Measurements from ENCODE around the gene AK3.

Gene AK3

GRCh38 chr9:4689021-4689420 lies 52.0 kb downstream of the AK3 start:
- H3K4me3 ChIP-seq (ENCODE audit: low read depth in 1 of 2, low read length in 1 of 2): no peak overlapping the region
- H3K27me3 ChIP-seq: no peaks in the 10 kb centered on the region
- H3K9me3 ChIP-seq: no peaks in the 10 kb centered on the region
- H3K4me1 ChIP-seq (ENCODE audit: control insufficient read depth in 1 of 2, insufficient read depth in 1 of 2, low read depth in 1 of 2, low read length in 1 of 2): no peaks in the 10 kb centered on the region
- H3K27ac ChIP-seq: no peak overlapping the region
- TF ChIP-seq CTCF (IDR thresholded peaks at IDR 0.05): no peak
- H3K36me3 ChIP-seq: peaks cover 33% of the 10 kb centered on the region

- no peaks in the 10 kb centered on the region for H3K4me1 ChIP-seq (ENCODE audit: control insufficient read depth in 1 of 2, insufficient read depth in 1 of 2, low read depth in 1 of 2, low read length in 1 of 2)
- H3K9me3 ChIP-seq: no peaks in the 10 kb centered on the region
- no peak overlapping the region for H3K27ac ChIP-seq
- H3K4me3 ChIP-seq (ENCODE audit: low read depth in 1 of 2, low read length in 1 of 2): no peak overlapping the region
- no peak for TF ChIP-seq CTCF (IDR thresholded peaks at IDR 0.05)
- no peaks in the 10 kb centered on the region for H3K27me3 ChIP-seq
- H3K36me3 ChIP-seq: peaks cover 31% of the 10 kb centered on the region
Measured at GRCh38 chr9:4686584-4686983, 54.4 kb downstream of the AK3 start.

DNA sequence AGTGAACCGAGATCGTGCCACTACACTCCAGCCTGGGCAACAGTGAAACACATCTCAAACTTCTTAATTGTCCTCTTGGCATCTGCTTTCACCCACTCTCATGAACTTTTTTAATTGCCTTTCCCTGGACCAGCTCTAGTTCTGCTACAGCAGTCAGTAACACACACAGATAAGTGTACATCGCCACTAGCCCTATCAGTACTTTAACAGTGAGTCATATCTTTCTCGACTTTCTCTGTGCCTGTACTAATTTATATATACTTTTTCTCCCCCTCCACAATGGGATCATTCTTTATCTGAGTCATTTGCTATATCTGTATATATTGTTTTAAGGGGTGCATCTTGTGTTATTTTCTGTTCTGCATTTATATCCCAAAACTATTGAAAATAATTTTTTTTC lies 54.9 kb downstream of the AK3 start:
- peaks cover 31% of the 10 kb centered on the region for H3K36me3 ChIP-seq

DNA sequence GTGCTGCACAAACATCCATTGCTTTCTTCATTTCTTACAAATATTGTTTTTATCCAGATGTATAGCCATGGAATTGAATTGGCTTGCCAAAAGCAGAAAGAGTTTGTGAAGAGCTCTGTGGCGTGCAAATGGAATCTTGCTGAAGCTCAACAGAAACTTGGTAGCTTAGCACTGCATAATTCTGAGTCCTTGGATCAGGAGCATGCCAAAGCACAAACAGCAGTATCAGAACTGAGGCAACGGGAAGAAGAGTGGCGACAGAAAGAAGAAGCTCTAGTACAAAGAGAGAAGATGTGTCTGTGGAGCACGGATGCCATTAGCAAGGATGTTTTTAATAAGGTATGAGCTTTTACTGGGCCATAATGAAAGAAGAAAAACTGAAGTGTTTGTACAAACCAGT lies 56.2 kb downstream of the AK3 start:
- TF ChIP-seq CTCF (IDR thresholded peaks at IDR 0.05): no peak
- no peak overlapping the region for H3K4me3 ChIP-seq (ENCODE audit: low read depth in 1 of 2, low read length in 1 of 2)
- H3K9me3 ChIP-seq: no peaks in the 10 kb centered on the region

More for the DNA sequence above, 54.9 kb downstream of the AK3 start:
- no peaks in the 10 kb centered on the region for H3K4me1 ChIP-seq (ENCODE audit: control insufficient read depth in 1 of 2, insufficient read depth in 1 of 2, low read depth in 1 of 2, low read length in 1 of 2)
- no peak overlapping the region for H3K27ac ChIP-seq
- H3K27me3 ChIP-seq: no peaks in the 10 kb centered on the region
- H3K9me3 ChIP-seq: no peaks in the 10 kb centered on the region
- no peak overlapping the region for H3K4me3 ChIP-seq (ENCODE audit: low read depth in 1 of 2, low read length in 1 of 2)
- no peak for TF ChIP-seq CTCF (IDR thresholded peaks at IDR 0.05)

DNA sequence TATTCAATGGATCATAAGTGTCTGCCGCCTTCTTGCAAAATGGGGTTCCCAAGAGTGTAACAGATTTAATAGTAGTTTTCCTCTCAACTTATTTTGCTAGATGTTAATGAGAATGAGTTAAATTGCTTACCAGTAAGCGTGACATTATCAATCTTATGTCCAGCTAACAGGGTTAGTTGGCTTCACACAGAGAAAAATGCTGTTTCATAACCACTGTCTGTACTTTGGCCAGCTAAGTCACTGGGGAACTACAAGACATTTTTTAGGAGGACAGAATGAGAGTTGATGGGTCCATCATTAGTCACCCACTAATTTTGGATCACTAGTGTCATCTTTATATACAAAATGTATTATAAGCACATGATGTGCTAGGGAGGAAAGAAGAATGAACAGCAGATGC lies 60.3 kb downstream of the AK3 start:
- no peaks in the 10 kb centered on the region for H3K27me3 ChIP-seq
- H3K4me3 ChIP-seq (ENCODE audit: low read depth in 1 of 2, low read length in 1 of 2): peak overlapping the region; percentile 65 to 84
- H3K9me3 ChIP-seq: no peaks in the 10 kb centered on the region
- no peak for TF ChIP-seq CTCF (IDR thresholded peaks at IDR 0.05)
- peaks cover 7% of the 10 kb centered on the region for H3K36me3 ChIP-seq
- H3K4me1 ChIP-seq (ENCODE audit: control insufficient read depth in 1 of 2, insufficient read depth in 1 of 2, low read depth in 1 of 2, low read length in 1 of 2): peaks cover 21 to 23% of the 10 kb centered on the region in 2 experiments
- no peak overlapping the region for H3K27ac ChIP-seq

More for the DNA sequence above, 56.2 kb downstream of the AK3 start:
- no peak overlapping the region for H3K27ac ChIP-seq
- peaks cover 12% of the 10 kb centered on the region in 2 experiments for H3K4me1 ChIP-seq (ENCODE audit: control insufficient read depth in 1 of 2, insufficient read depth in 1 of 2, low read depth in 1 of 2, low read length in 1 of 2)
- H3K27me3 ChIP-seq: no peaks in the 10 kb centered on the region
- peaks cover 18% of the 10 kb centered on the region for H3K36me3 ChIP-seq

DNA sequence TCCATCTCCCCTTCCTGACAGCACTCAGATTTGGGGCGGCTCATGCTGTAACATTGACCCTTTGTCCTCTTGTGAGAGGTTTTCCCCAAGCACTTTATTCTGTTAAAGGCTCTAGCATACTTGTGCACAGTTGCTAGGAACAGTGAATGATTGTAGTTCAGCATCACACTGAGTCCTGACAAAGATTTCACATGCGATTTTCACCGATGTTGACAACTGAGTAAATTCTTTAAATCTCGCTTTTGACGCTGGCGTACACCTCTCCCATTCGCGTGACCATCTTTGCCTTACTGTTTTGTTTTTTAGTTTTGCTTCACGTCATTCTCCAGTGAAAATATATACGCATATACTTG lies 60.9 kb downstream of the AK3 start:
- Histone ChIP-seq H3K36me3 (peaks cover under 1% of the 10 kb centered on the region), H3K4me3 (ENCODE audit: low read depth in 1 of 2, low read length in 1 of 2) (peak overlapping the region; percentile 65 to 84), H3K9me3 (no peaks in the 10 kb centered on the region), H3K27me3 (no peaks in the 10 kb centered on the region), H3K4me1 (ENCODE audit: control insufficient read depth in 1 of 2, insufficient read depth in 1 of 2, low read depth in 1 of 2, low read length in 1 of 2) (peaks cover 21 to 23% of the 10 kb centered on the region in 2 experiments), H3K27ac (peak overlapping the region; percentile 85)
- TF ChIP-seq CTCF (IDR thresholded peaks at IDR 0.05): no peak
